Chondrocyte (in vitro differentiated cells): ENCODE measurements around the gene TAL1. TPM values are rescaled to one million over a fixed set of nuclear protein-coding genes. Genes with fewer than 3 reads are reported as not detected.
A peak's percentile ranks its signal among the peaks of the same experiment; 100 is the strongest.

ENCODE experiments used
- DNase-seq: peaks from one replicate; pipeline ENCODE4 v3.0.0; 2021; ENCODE audit warnings: mixed read lengths, low spot score
- H3K27ac Mint-ChIP-seq: one replicate; pipeline ENCODE4 v1.8.0; 2021; ENCODE audit warnings: mild to moderate bottlenecking, moderate library complexity, mixed read lengths; ENCODE audit not compliant: unreplicated experiment
- H3K27me3 Mint-ChIP-seq: 2 replicates; pipeline ENCODE4 v1.8.0; 2021; ENCODE audit warnings: low read depth, mixed read lengths
- H3K36me3 Mint-ChIP-seq: 2 replicates; pipeline ENCODE4 v1.8.0; 2021; ENCODE audit warnings: low read depth, mixed read lengths
- H3K4me1 Mint-ChIP-seq: 2 replicates; pipeline ENCODE4 v1.8.0; 2021; ENCODE audit warnings: low read depth, mild to moderate bottlenecking, mixed read lengths
- H3K4me3 Mint-ChIP-seq: one replicate; pipeline ENCODE4 v1.8.0; 2021; ENCODE audit warnings: mild to moderate bottlenecking, moderate library complexity, mixed read lengths; ENCODE audit not compliant: unreplicated experiment
- H3K9me3 Mint-ChIP-seq: 2 replicates; pipeline ENCODE4 v1.8.0; 2021; ENCODE audit warnings: low read depth, mixed read lengths
- CTCF ChIP-seq: fragments of 200-600 bp; sonication (generic); IDR thresholded peaks from 2 replicates; pipeline ENCODE4 v1.5.0; 2021; ENCODE audit warnings: antibody characterized with exemption, mild to moderate bottlenecking, moderate library complexity
- total RNA-seq: library from RNA; stranded (reverse); gene quantifications from 3 replicates; pipeline ENCODE4 v1.2.1, GENCODE V29; 2021

Gene TAL1
- total RNA-seq, 1 donor from 2014 or later, result 0.10 TPM

DNA sequence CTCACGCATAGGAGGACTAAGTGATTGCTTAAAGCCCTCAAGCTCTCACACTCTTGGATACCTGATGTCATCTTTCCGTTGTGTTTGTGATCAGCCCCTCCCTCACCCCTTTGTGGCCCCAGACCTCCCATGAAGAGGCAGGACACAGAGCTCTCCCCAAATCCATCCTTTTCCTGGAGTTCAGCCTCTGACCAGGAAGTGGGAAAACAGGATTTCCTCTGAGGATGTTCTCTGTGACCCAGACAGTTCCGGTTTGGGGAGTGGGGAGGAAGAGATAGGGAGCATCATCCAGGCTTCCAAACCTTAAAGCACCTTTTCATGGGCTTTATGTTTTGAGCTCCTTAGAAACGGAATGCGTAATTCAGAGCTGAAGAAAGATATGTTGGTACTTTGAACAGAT is 11.9 kb upstream of the TAL1 start:
- H3K9me3 Mint-ChIP-seq, result no peaks in the 10 kb centered on the region
- H3K27me3 Mint-ChIP-seq, result peaks cover 22% of the 10 kb centered on the region
- no peak for TF ChIP-seq CTCF
- no peaks in the 10 kb centered on the region for H3K4me1 Mint-ChIP-seq
- H3K36me3 Mint-ChIP-seq, result no peaks in the 10 kb centered on the region
- H3K4me3 Mint-ChIP-seq, result no peak overlapping the region
- DNase-seq, result no peak
- no peak overlapping the region for H3K27ac Mint-ChIP-seq

GRCh38 chr1:47241114-47242113 is 9.4 kb upstream of the TAL1 start:
- Mint-ChIP-seq H3K36me3 (no peaks in the 10 kb centered on the region), H3K27ac (no peak overlapping the region), H3K4me1 (no peaks in the 10 kb centered on the region), H3K4me3 (no peak overlapping the region), H3K9me3 (no peaks in the 10 kb centered on the region), H3K27me3 (peaks cover 24% of the 10 kb centered on the region)
- TF ChIP-seq CTCF, result no peak
- DNase-seq, result no peak

GRCh38 chr1:47238935-47239592 is 7.0 kb upstream of the TAL1 start:
- peaks cover 19% of the 10 kb centered on the region for H3K27me3 Mint-ChIP-seq
- no peak overlapping the region for H3K27ac Mint-ChIP-seq
- peaks cover 19% of the 10 kb centered on the region for H3K4me1 Mint-ChIP-seq

DNA sequence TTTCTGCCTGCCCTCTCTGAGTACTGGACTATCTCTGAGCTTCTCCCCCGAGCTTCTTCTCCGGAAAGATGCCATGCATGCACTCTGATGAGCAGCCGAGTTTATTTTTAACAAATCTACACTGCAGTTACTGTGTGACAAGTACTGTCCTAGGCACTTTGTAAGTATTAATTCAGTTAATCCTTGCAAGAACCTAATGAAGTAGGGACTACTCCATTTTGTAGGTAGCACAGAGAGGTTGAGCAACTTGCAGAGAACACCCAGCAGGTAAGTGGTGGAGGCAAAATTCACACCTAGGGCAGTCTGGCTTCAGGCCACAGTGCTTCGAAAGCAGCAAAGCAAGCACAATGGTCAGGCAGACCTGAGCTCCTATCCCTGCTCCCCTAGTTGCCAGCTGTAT is 3.8 kb upstream of the TAL1 start:
- DNase-seq, result no peak
- no peak overlapping the region for H3K4me3 Mint-ChIP-seq
- no peak overlapping the region for H3K27ac Mint-ChIP-seq
- H3K9me3 Mint-ChIP-seq, result no peaks in the 10 kb centered on the region
- H3K36me3 Mint-ChIP-seq, result peaks cover 7% of the 10 kb centered on the region
- peaks cover 34% of the 10 kb centered on the region for H3K27me3 Mint-ChIP-seq
- no peak for TF ChIP-seq CTCF
- H3K4me1 Mint-ChIP-seq, result peaks cover 31% of the 10 kb centered on the region

More at GRCh38 chr1:47238935-47239592, 7.0 kb upstream of the TAL1 start:
- TF ChIP-seq CTCF, result no peak
- Mint-ChIP-seq H3K36me3 (no peaks in the 10 kb centered on the region), H3K4me3 (no peak overlapping the region), H3K9me3 (no peaks in the 10 kb centered on the region)
- no peak for DNase-seq

GRCh38 chr1:47235241-47235681 is 3.2 kb upstream of the TAL1 start:
- Mint-ChIP-seq H3K27me3 (peaks cover 38% of the 10 kb centered on the region), H3K9me3 (no peaks in the 10 kb centered on the region), H3K27ac (peak overlapping the region; percentile 41), H3K36me3 (peaks cover 7% of the 10 kb centered on the region), H3K4me3 (peak overlapping the region; percentile 38), H3K4me1 (peaks cover 31% of the 10 kb centered on the region)
- DNase-seq, result no peak
- TF ChIP-seq CTCF, result no peak
